Thyroid gland (tissue), 4 donors: ENCODE measurements around the gene ZNF283. TPM values are rescaled to one million over a fixed set of nuclear protein-coding genes. Genes with fewer than 3 reads are reported as not detected.

Experiments
- DNase-seq, 2 donors: peaks; one replicate each; pipeline ENCODE4 v3.0.0-alpha.2; 2019
- H3K27ac ChIP-seq, 3 donors: fragments of 200-600 bp; sonication (generic); 1 replicate in 2 of 3; 2 replicates in 1 of 3; pipeline ENCODE4 v1.5.1; 2016 to 2019; ENCODE audit warnings: mild to moderate bottlenecking in 1 of 3, moderate library complexity in 1 of 3
- H3K27me3 ChIP-seq: fragments of 200-600 bp; sonication (generic); one replicate; pipeline ENCODE4 v1.5.1; 2019
- H3K36me3 ChIP-seq, 2 donors: fragments of 200-600 bp; sonication (generic); one replicate each; pipeline ENCODE4 v1.5.1; 2016 to 2019
- H3K4me1 ChIP-seq, 2 donors: fragments of 200-600 bp; sonication (generic); one replicate each; pipeline ENCODE4 v1.5.1; 2017 to 2019
- H3K4me3 ChIP-seq, 3 donors: fragments of 200-600 bp; sonication (generic); replicated peaks in 1 of 3; 1 replicate in 2 of 3; 2 replicates in 1 of 3; pipeline ENCODE4 v1.5.1; 2016; ENCODE audit warnings: mild to moderate bottlenecking in 1 of 3
- H3K9me3 ChIP-seq: fragments of 200-600 bp; sonication (generic); one replicate; pipeline ENCODE4 v1.5.1; 2017
- POLR2A ChIP-seq, 2 donors: fragments of 450-650 bp; IDR thresholded peaks; one replicate each; pipeline ENCODE4 v1.6.1; 2017; ENCODE audit warnings: antibody characterized with exemption in 2 of 2, mild to moderate bottlenecking in 2 of 2, moderate library complexity in 1 of 2
- WGBS, 2 donors: methylation state at CpG; one replicate each; pipeline ENCODE4 v1.1.5; 2017; 5-methylcytosine and 5-hydroxymethylcytosine counted together
- intact Hi-C: fragments of 100-400 bp; cut with DNase I; formaldehyde crosslinking; loops from one replicate; pipeline ENCODE4 v1.15.1; 2023
- total RNA-seq, 4 donors: library from RNA; depleted of rRNA; stranded (reverse); fragments of >200 nt; gene quantifications; one replicate each; pipeline ENCODE4 v1.2.3, GENCODE V29; 2016
- TF ChIP-seq, protein P1 (sequence below), 6 experiments: fragments of 200-600 bp in 3 of 6; fragments of 450-650 bp in 3 of 6; sonication (generic) in 3 of 6; IDR thresholded peaks; one replicate each; pipeline ENCODE4 v1.5.1; 2016 to 2019; ENCODE audit warnings: antibody characterized with exemption in 6 of 6, mild to moderate bottlenecking in 2 of 6, inconsistent platforms in 1 of 6, moderate library complexity in 1 of 6

Gene ZNF283
- total RNA-seq, 4 donors from 2014 or later = 9.9 to 29.1 (median 18.9) TPM

DNA sequence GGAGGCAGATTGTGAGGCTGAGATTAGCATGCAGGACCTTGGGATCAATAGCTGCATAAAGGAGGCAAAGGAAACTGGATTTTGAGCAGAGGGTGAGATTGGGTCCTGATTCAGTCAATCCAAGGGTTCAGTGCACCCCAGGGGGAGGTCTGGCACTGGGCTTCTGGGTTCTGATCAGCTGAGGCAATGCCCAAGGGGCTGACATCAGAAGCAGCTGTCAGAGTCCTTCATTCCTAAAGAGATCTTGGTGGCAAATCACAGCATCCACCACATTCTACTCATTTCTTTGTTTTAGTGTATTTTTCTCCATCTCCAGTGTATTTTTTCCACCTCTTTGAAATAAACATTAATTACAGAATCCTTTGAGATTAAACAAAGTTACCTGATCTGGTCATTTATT lies 19.5 kb upstream of the ZNF283 start:
- intact Hi-C loops = no loop called here
- H3K27me3 ChIP-seq = no peaks in the 10 kb centered on the region
- TF ChIP-seq, protein P1, sequence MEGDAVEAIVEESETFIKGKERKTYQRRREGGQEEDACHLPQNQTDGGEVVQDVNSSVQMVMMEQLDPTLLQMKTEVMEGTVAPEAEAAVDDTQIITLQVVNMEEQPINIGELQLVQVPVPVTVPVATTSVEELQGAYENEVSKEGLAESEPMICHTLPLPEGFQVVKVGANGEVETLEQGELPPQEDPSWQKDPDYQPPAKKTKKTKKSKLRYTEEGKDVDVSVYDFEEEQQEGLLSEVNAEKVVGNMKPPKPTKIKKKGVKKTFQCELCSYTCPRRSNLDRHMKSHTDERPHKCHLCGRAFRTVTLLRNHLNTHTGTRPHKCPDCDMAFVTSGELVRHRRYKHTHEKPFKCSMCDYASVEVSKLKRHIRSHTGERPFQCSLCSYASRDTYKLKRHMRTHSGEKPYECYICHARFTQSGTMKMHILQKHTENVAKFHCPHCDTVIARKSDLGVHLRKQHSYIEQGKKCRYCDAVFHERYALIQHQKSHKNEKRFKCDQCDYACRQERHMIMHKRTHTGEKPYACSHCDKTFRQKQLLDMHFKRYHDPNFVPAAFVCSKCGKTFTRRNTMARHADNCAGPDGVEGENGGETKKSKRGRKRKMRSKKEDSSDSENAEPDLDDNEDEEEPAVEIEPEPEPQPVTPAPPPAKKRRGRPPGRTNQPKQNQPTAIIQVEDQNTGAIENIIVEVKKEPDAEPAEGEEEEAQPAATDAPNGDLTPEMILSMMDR (IDR thresholded peaks at IDR 0.05) = no peak
- no peak for TF ChIP-seq POLR2A (IDR thresholded peaks at IDR 0.05)
- no peak overlapping the region for H3K4me3 ChIP-seq
- no peak for DNase-seq
- no peaks in the 10 kb centered on the region for H3K4me1 ChIP-seq
- H3K9me3 ChIP-seq = no peaks in the 10 kb centered on the region
- no peak overlapping the region for H3K27ac ChIP-seq
- H3K36me3 ChIP-seq = no peaks in the 10 kb centered on the region

DNA sequence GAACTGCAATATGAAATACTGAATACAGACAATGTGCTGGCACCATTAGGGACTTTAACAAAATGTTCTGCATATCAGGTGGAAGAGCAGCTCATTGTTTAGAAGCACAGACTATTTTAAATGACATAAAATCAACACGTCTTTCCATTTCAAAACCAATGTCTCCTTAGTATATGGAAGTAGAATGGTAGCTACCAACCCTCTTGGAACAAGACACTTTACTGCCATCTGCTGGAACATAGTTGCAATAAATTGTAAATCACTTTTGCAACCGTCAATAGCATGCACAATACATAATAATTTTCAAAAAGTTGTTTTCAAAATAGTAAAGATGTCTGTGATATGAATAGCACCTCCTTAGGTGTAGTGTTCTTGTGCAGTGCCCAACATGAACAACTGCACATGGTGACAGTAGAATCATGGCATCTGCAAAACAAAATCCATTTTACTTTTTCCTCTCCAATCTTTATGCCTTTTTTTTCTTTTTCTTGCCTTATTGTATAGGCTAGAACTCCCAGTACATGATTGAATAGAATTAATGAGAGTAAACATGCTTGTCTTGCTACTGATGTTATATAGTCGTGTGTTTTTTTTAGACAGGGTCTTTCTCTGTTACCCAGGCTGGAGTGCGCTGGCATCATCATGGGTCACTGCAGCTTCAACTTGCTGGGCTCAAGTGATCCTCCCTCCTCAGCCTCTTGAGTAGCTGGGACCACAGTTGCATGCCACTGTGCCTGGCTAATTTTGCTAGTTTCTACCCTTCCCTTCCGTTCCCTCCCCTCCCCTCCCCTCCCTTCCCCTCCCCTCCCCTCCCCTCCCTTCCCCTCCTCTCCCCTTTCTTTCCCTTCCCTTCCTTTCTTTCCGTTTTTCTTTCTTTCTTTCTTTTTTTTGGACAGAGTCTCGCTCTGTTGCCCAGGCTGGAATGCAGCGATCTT lies 17.1 kb upstream of the ZNF283 start:
- no peak overlapping the region for H3K27ac ChIP-seq
- H3K9me3 ChIP-seq = no peaks in the 10 kb centered on the region
- intact Hi-C loops = no loop called here
- WGBS, 2 donors = 33 to 41% methylated on average over 8 of the region's 8 CpGs
- no peak overlapping the region for H3K4me3 ChIP-seq
- H3K4me1 ChIP-seq = no peaks in the 10 kb centered on the region
- H3K27me3 ChIP-seq = no peaks in the 10 kb centered on the region
- H3K36me3 ChIP-seq = no peaks in the 10 kb centered on the region
- no peak for TF ChIP-seq POLR2A (IDR thresholded peaks at IDR 0.05)
- TF ChIP-seq, protein P1 (IDR thresholded peaks at IDR 0.05) = peak in 4 of 6 experiments; percentile 15 to 53 (median 40)
- DNase-seq = no peak

DNA sequence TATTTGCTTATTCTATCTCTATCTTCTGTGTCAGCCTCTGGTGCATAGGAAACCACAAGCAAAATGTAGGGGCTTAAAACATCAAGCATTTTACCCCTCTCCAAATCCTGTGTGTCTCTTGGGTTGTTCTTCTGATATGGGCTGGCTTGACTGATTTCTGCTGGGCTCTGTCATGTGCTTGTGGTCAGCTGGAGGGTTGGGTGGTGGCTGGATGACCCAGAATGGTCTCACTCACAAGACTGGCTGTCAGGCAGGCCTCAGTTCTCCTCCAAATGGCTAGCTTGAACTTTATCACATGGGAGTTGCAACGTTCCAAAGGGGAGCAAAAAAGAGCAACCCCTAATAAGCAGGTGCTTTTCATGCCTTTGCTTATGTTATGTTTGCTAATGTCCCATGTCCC lies 15.3 kb upstream of the ZNF283 start:
- Histone ChIP-seq H3K9me3 (no peaks in the 10 kb centered on the region), H3K27me3 (no peaks in the 10 kb centered on the region), H3K27ac (no peak overlapping the region), H3K4me3 (no peak overlapping the region), H3K36me3 (no peaks in the 10 kb centered on the region), H3K4me1 (no peaks in the 10 kb centered on the region)
- WGBS, 2 donors = 42 to 53% methylated on average over 1 of the region's 1 CpG
- TF ChIP-seq, protein P1 (IDR thresholded peaks at IDR 0.05) = no peak
- no peak for TF ChIP-seq POLR2A (IDR thresholded peaks at IDR 0.05)
- intact Hi-C loops = no loop called here
- no peak for DNase-seq

DNA sequence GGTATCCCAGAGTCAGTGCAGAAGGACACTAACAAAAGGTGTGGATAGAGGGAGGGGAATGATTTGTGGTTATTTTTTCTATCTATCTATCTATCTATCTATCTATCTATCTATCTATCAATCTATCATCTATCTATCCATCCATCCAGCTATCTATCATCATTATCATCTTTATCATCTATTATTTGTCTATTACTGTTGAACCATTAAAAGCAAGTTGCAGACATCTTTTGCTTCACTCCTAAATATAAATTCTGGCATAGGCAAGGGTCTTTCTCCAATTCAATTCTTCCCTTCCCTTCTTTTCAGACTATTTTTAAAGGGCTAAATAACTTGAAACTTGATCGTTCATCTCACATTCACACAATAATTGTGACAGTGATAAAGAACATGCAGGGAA lies 14.9 kb upstream of the ZNF283 start:
- Histone ChIP-seq H3K27me3 (no peaks in the 10 kb centered on the region), H3K4me3 (no peak overlapping the region), H3K4me1 (no peaks in the 10 kb centered on the region), H3K36me3 (no peaks in the 10 kb centered on the region), H3K9me3 (no peaks in the 10 kb centered on the region), H3K27ac (no peak overlapping the region)
- TF ChIP-seq, protein P1 (IDR thresholded peaks at IDR 0.05) = no peak
- TF ChIP-seq POLR2A (IDR thresholded peaks at IDR 0.05) = no peak
- WGBS, 2 donors = 73 to 80% methylated on average over 1 of the region's 1 CpG
- no peak for DNase-seq
- intact Hi-C loops = no loop called here

DNA sequence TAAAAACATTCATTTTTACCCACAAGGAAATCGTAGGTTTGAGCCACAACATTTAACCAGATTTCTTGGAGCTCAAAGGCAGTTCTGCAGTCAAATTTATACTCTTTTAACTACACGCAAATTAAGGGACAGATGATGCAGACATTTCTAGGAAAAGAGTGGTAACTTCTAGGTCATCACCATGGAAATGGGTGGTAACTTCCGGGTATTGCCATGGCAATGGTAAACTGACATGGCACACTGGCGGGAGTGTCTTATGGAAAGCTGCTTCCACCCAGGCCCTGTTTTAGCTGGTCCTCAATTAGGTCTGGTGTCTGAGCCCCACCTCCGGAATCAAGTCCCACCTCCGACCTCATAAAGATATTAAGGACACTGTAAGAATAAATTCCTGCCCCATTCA lies 14.4 kb upstream of the ZNF283 start:
- H3K36me3 ChIP-seq = no peaks in the 10 kb centered on the region
- intact Hi-C loops = no loop called here
- no peak overlapping the region for H3K4me3 ChIP-seq
- WGBS, 2 donors = 69 to 74% methylated on average over 6 of the region's 6 CpGs
- no peaks in the 10 kb centered on the region for H3K9me3 ChIP-seq
- no peak for DNase-seq
- H3K27me3 ChIP-seq = no peaks in the 10 kb centered on the region
- no peak for TF ChIP-seq POLR2A (IDR thresholded peaks at IDR 0.05)
- TF ChIP-seq, protein P1 (IDR thresholded peaks at IDR 0.05) = no peak
- H3K27ac ChIP-seq = no peak overlapping the region
- H3K4me1 ChIP-seq = no peaks in the 10 kb centered on the region
